Measurements from ENCODE around the gene ROGDI. TPM values are rescaled to one million over a fixed set of nuclear protein-coding genes. Genes with fewer than 3 reads are reported as not detected.

ROGDI gene
- total RNA-seq, 1 experiment from 2014 or later: 32.1 TPM

DNA sequence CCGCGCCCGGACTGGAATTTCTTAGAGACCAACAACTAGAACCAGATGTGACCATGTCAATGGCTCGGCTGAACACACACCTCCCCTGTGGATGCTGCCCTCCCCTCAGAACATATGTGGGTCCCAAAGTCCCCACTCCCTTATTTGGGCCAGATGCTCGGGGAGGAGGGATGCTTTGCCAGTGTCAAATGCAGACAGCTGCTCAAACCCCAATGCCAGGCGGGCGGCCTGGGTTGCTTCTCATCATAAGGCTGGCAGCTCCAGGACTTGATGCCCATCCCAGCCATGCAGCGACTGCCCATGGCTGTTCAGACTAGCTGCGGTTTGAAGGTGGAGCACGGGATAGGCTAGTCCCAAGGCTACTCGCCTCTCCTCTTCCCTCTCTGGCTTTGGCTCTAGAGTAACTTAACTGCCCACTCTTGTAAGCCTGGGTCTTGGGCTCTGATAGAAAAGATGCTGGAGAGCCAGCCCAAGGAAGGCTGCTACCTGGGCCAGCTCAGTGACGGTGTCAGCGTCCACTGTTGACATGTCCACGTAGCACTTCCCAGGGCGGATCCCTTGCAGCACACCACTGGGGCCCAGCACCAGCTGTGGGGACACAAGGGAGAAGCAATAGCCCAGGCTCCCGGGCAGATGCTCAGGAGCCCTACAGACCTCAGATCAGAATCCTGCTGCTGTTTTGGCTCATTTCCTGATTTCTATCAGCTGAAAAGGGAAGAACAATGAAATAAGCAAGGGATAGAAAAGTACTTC, 11.0 kb upstream of the ROGDI start:
- CTCF ChIA-PET: interaction anchor here (1.3 kb wide), 1 partner anchor 10 kb away, joined by 6 read pairs; the partner anchor contains the start of gene ROGDI
- POLR2A ChIA-PET: interaction anchor here (0.6 kb wide), 1 partner anchor 42 kb away, joined by 3 read pairs; no protein-coding TSS in a partner anchor
- Mint-ChIP-seq H3K9me3 (no peaks in the 10 kb centered on the region), H3K36me3 (peaks cover 64% of the 10 kb centered on the region), H3K27me3 (ENCODE audit: low read depth) (no peaks in the 10 kb centered on the region), H3K27ac (no peak overlapping the region), H3K4me1 (no peaks in the 10 kb centered on the region), H3K4me3 (no peak overlapping the region)
- TF ChIP-seq, protein P1, sequence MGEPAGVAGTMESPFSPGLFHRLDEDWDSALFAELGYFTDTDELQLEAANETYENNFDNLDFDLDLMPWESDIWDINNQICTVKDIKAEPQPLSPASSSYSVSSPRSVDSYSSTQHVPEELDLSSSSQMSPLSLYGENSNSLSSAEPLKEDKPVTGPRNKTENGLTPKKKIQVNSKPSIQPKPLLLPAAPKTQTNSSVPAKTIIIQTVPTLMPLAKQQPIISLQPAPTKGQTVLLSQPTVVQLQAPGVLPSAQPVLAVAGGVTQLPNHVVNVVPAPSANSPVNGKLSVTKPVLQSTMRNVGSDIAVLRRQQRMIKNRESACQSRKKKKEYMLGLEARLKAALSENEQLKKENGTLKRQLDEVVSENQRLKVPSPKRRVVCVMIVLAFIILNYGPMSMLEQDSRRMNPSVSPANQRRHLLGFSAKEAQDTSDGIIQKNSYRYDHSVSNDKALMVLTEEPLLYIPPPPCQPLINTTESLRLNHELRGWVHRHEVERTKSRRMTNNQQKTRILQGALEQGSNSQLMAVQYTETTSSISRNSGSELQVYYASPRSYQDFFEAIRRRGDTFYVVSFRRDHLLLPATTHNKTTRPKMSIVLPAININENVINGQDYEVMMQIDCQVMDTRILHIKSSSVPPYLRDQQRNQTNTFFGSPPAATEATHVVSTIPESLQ (CRISPR knock-in tag; IDR thresholded peaks at IDR 0.05): no peak
- TF ChIP-seq GRHL2 (CRISPR knock-in tag; IDR thresholded peaks at IDR 0.05; ENCODE audit: insufficient replicate concordance, severe bottlenecking): no peak
- no peak for TF ChIP-seq SMAD3 (CRISPR knock-in tag; IDR thresholded peaks at IDR 0.05; ENCODE audit: borderline replicate concordance)
- TF ChIP-seq, protein P2, sequence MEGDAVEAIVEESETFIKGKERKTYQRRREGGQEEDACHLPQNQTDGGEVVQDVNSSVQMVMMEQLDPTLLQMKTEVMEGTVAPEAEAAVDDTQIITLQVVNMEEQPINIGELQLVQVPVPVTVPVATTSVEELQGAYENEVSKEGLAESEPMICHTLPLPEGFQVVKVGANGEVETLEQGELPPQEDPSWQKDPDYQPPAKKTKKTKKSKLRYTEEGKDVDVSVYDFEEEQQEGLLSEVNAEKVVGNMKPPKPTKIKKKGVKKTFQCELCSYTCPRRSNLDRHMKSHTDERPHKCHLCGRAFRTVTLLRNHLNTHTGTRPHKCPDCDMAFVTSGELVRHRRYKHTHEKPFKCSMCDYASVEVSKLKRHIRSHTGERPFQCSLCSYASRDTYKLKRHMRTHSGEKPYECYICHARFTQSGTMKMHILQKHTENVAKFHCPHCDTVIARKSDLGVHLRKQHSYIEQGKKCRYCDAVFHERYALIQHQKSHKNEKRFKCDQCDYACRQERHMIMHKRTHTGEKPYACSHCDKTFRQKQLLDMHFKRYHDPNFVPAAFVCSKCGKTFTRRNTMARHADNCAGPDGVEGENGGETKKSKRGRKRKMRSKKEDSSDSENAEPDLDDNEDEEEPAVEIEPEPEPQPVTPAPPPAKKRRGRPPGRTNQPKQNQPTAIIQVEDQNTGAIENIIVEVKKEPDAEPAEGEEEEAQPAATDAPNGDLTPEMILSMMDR (IDR thresholded peaks at IDR 0.05): no peak
- no peak for TF ChIP-seq NR1H2 (CRISPR knock-in tag; IDR thresholded peaks at IDR 0.05)
- no peak for TF ChIP-seq MXD4 (CRISPR knock-in tag; IDR thresholded peaks at IDR 0.05; ENCODE audit: borderline replicate concordance)
- no peak for TF ChIP-seq ZNF317 (CRISPR knock-in tag; IDR thresholded peaks at IDR 0.05; ENCODE audit: borderline replicate concordance, low read depth)
- TF ChIP-seq, protein P3, sequence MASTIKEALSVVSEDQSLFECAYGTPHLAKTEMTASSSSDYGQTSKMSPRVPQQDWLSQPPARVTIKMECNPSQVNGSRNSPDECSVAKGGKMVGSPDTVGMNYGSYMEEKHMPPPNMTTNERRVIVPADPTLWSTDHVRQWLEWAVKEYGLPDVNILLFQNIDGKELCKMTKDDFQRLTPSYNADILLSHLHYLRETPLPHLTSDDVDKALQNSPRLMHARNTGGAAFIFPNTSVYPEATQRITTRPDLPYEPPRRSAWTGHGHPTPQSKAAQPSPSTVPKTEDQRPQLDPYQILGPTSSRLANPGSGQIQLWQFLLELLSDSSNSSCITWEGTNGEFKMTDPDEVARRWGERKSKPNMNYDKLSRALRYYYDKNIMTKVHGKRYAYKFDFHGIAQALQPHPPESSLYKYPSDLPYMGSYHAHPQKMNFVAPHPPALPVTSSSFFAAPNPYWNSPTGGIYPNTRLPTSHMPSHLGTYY (CRISPR knock-in tag; IDR thresholded peaks at IDR 0.05): no peak
- no peak for TF ChIP-seq MAX (CRISPR knock-in tag; IDR thresholded peaks at IDR 0.05)
- TF ChIP-seq ESRRA (CRISPR knock-in tag; IDR thresholded peaks at IDR 0.05; ENCODE audit: borderline replicate concordance): no peak
- TF ChIP-seq ZNF138 (CRISPR knock-in tag; conservative IDR thresholded peaks at IDR 0.05): no peak
- TF ChIP-seq, protein P4, sequence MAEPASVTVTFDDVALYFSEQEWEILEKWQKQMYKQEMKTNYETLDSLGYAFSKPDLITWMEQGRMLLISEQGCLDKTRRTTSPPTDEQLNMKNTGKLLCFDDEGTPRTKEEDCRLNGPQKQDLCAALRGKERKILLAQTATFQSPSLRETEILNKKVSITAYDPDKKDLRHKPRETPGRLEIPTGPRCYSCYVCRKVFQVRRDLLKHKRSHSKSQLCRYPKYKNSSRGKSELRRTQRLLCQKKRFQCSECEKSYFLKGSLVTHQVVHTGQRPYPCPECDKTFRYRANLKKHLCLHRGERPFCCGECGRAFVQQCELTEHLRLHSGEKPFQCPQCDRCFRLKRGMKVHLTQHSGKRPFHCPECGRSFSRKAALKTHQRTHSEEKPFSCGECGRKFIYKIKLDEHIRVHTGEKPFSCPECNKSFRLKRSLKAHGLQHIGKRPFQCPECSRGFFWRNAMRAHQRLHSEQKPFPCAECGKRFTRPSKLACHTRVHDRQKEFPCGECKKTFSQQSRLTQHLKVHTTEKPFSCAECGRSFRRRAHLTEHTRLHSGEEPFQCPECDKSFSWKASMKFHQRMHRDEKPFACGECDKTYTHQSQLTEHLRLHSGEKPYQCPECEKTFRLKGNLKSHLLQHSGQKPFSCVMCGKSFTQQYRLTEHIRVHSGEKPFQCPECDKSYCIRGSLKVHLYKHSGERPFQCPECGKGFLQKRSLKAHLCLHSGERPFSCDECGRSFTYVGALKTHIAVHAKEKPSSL (CRISPR knock-in tag; conservative IDR thresholded peaks at IDR 0.05): no peak
- no peak for TF ChIP-seq TEAD1 (CRISPR knock-in tag; IDR thresholded peaks at IDR 0.05)
- TF ChIP-seq ZNF263 (CRISPR knock-in tag; IDR thresholded peaks at IDR 0.05; ENCODE audit: low read depth): no peak
- DNase-seq (ENCODE audit: low spot score) (no peak), ATAC-seq (no peak)

GRCh38 chr16:4811773-4812172, 9.3 kb upstream of the ROGDI start:
- POLR2A ChIA-PET: interaction anchor here (0.8 kb wide), 1 partner anchor 9 kb away, joined by 3 read pairs; no protein-coding TSS in a partner anchor
- ATAC-seq (no peak), DNase-seq (ENCODE audit: low spot score) (no peak)
- H3K27ac Mint-ChIP-seq: peak overlapping the region; percentile 83; the same call in 1 of the 2 replicates
- H3K4me3 Mint-ChIP-seq: no peak overlapping the region
- CTCF ChIA-PET: no interaction called here
- H3K27me3 Mint-ChIP-seq (ENCODE audit: low read depth): no peaks in the 10 kb centered on the region
- peaks cover 63% of the 10 kb centered on the region for H3K36me3 Mint-ChIP-seq
- H3K4me1 Mint-ChIP-seq: no peaks in the 10 kb centered on the region
- H3K9me3 Mint-ChIP-seq: no peaks in the 10 kb centered on the region
- TF ChIP-seq KAT7 (CRISPR knock-in tag; IDR thresholded peaks at IDR 0.05; ENCODE audit: borderline replicate concordance) (no peak), TEAD4 (CRISPR knock-in tag; IDR thresholded peaks at IDR 0.05) (no peak), FOXK1 (CRISPR knock-in tag; IDR thresholded peaks at IDR 0.05) (no peak), HMGXB4 (CRISPR knock-in tag; IDR thresholded peaks at IDR 0.05) (no peak), MLX (CRISPR knock-in tag; IDR thresholded peaks at IDR 0.05) (no peak), ZNF263 (CRISPR knock-in tag; IDR thresholded peaks at IDR 0.05; ENCODE audit: low read depth) (no peak), TP53 (CRISPR knock-in tag; IDR thresholded peaks at IDR 0.05) (no peak), SP1 (CRISPR knock-in tag; conservative IDR thresholded peaks at IDR 0.05) (no peak), ZNF232 (CRISPR knock-in tag; IDR thresholded peaks at IDR 0.05) (no peak)
- TF ChIP-seq, protein P3 (CRISPR knock-in tag; IDR thresholded peaks at IDR 0.05): no peak
